Endometrial microvascular endothelial cells (primary cell): ENCODE measurements around the gene GPR52. TPM values are rescaled to one million over a fixed set of nuclear protein-coding genes. Genes with fewer than 3 reads are reported as not detected.
"Not testable (repeated sequence)": the region's sequence is repeated elsewhere in the genome, so short reads cannot be mapped to it uniquely, and the experiment has no call there.

Experiments
- in situ Hi-C: cut with HindIII; loops from 2 replicates; pipeline ENCODE4 v1.10.0; 2017; ENCODE audit warnings: low sequenced_read_pairs, low pct_unique_long_range_greater_than_20kb; ENCODE audit errors: inconsistent ontology term
- total RNA-seq: library from RNA; depleted of rRNA; stranded (reverse); fragments of >200 nt; gene quantifications from one replicate; pipeline ENCODE4 v1.2.3, GENCODE V29; 2015; ENCODE audit errors: inconsistent ontology term

The GPR52 gene
- total RNA-seq = not detected

- in situ Hi-C loops = no loop called here
Observed at GRCh38 chr1:174447866-174448530, at the start of gene GPR52. Gene GPR52, plus strand, starts transcription at chr1:174447964. Its CDS starts 148 bp downstream, at chr1:174448112.

- in situ Hi-C loops = no loop called here
Observed at GRCh38 chr1:174398246-174398645, 49.5 kb upstream of the GPR52 start.

GRCh38 chr1:174399211-174399610, 48.6 kb upstream of the GPR52 start:
- in situ Hi-C loops = no loop called here

GRCh38 chr1:174401075-174401474, 46.7 kb upstream of the GPR52 start:
- in situ Hi-C loops = no loop called here

GRCh38 chr1:174405219-174405618, 42.5 kb upstream of the GPR52 start:
- in situ Hi-C loops = no loop called here

- in situ Hi-C loops = no loop called here
Observed at GRCh38 chr1:174406421-174406820, 41.3 kb upstream of the GPR52 start.

GRCh38 chr1:174407665-174408064, 40.1 kb upstream of the GPR52 start:
- in situ Hi-C loops = no loop called here

- in situ Hi-C loops = no loop called here
Observed at GRCh38 chr1:174408146-174408545, 39.6 kb upstream of the GPR52 start.

- in situ Hi-C loops = not testable (repeated sequence)
Observed at GRCh38 chr1:174409801-174410200, 38.0 kb upstream of the GPR52 start.

- in situ Hi-C loops = no loop called here
Observed at GRCh38 chr1:174413632-174414031, 34.1 kb upstream of the GPR52 start.

GRCh38 chr1:174414203-174414602, 33.6 kb upstream of the GPR52 start:
- in situ Hi-C loops = no loop called here

GRCh38 chr1:174415506-174415905, 32.3 kb upstream of the GPR52 start:
- in situ Hi-C loops = no loop called here

- in situ Hi-C loops = no loop called here
Observed at GRCh38 chr1:174417921-174418320, 29.8 kb upstream of the GPR52 start.

- in situ Hi-C loops = no loop called here
Observed at GRCh38 chr1:174425121-174425520, 22.6 kb upstream of the GPR52 start.

- in situ Hi-C loops = no loop called here
Observed at GRCh38 chr1:174426153-174426552, 21.6 kb upstream of the GPR52 start.

GRCh38 chr1:174428033-174428432, 19.7 kb upstream of the GPR52 start:
- in situ Hi-C loops = no loop called here

- in situ Hi-C loops = no loop called here
Observed at GRCh38 chr1:174428739-174429138, 19.0 kb upstream of the GPR52 start.

GRCh38 chr1:174433451-174433850, 14.3 kb upstream of the GPR52 start:
- in situ Hi-C loops = no loop called here

- in situ Hi-C loops = no loop called here
Observed at GRCh38 chr1:174445351-174445750, 2.4 kb upstream of the GPR52 start.

GRCh38 chr1:174445817-174446216, 1.9 kb upstream of the GPR52 start:
- in situ Hi-C loops = no loop called here

GRCh38 chr1:174448531-174448883, 743 bp downstream of the GPR52 start:
- in situ Hi-C loops = no loop called here
